ENCODE measurements around the gene CBY3.
"Not testable (repeated sequence)": the region's sequence is repeated elsewhere in the genome, so short reads cannot be mapped to it uniquely, and the experiment has no call there.

GRCh38 chr5:179657302-179658178 is 23.3 kb downstream of the CBY3 start:
- TF ChIP-seq POLR2A (IDR thresholded peaks at IDR 0.05; ENCODE audit: low read length); GATA1 (IDR thresholded peaks at IDR 0.05; ENCODE audit: low read depth, low read length): not testable (repeated sequence)

All from erythroblast (primary cell).